Loucy (cell line): ENCODE data around the gene NFATC4.

Source experiments
- EZH2phosphoT487 ChIP-seq: fragments of 200-600 bp; IDR thresholded peaks from 2 replicates; pipeline ENCODE4 v1.6.1; 2018; ENCODE audit warnings: antibody characterized with exemption, mild to moderate bottlenecking, moderate library complexity, borderline replicate concordance
- TF ChIP-seq, protein P1 (sequence below): fragments of 200-600 bp; sonication (generic); conservative IDR thresholded peaks from 2 replicates; pipeline ENCODE4 v1.5.1; 2014; ENCODE audit warnings: mild to moderate bottlenecking, antibody characterized with exemption, low read length

DNA sequence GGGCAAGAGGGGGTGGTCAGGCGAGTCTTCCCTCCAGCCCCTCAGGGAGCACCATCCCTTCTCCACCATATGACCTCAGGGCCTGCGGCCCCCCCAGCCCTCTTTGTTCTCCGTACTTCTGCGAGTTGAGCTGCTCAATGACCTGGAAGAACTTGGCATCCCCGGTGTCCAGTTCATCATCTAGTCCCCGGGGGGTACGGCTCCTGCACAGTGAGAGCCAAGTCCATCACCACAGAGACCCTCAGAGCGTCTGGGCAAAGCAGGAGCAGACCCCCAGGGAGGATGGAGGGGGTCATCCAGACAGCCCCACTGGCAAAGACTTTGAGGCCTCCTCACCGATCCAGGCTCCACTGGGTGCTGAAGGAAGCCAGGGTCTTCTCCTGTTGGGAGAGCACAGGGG, 42.0 kb upstream of the NFATC4 start:
- TF ChIP-seq, protein P1, sequence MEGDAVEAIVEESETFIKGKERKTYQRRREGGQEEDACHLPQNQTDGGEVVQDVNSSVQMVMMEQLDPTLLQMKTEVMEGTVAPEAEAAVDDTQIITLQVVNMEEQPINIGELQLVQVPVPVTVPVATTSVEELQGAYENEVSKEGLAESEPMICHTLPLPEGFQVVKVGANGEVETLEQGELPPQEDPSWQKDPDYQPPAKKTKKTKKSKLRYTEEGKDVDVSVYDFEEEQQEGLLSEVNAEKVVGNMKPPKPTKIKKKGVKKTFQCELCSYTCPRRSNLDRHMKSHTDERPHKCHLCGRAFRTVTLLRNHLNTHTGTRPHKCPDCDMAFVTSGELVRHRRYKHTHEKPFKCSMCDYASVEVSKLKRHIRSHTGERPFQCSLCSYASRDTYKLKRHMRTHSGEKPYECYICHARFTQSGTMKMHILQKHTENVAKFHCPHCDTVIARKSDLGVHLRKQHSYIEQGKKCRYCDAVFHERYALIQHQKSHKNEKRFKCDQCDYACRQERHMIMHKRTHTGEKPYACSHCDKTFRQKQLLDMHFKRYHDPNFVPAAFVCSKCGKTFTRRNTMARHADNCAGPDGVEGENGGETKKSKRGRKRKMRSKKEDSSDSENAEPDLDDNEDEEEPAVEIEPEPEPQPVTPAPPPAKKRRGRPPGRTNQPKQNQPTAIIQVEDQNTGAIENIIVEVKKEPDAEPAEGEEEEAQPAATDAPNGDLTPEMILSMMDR = no peak
- no peak for TF ChIP-seq EZH2phosphoT487
